ENCODE data around the gene HHATL.

GRCh38 chr3:42667096-42667522 is 35.5 kb downstream of the HHATL start:
- no peak for TF ChIP-seq CTCF (IDR thresholded peaks at IDR 0.05; ENCODE audit: low read length)
- no peak for TF ChIP-seq EZH2 (IDR thresholded peaks at IDR 0.05; ENCODE audit: borderline replicate concordance, low read length)
